Activated CD8-positive, alpha-beta memory T cell treated with anti-CD3 and anti-CD28 coated beads, Interleukin-2, amount 10 ng/mL, durations not matched to agents 7 days and 5 days (primary cell): ENCODE measurements around the gene C20orf204. TPM values are rescaled to one million over a fixed set of nuclear protein-coding genes. Genes with fewer than 3 reads are reported as not detected.

Experiments
- ATAC-seq: fragments of 150-1000 bp; cut with Tn5 transposase; one replicate; pipeline ENCODE4 v1.10.0; 2021; ENCODE audit warnings: moderate library complexity
- CTCF ChIA-PET: fragments of 350-600 bp; sonication (Branson Sonifier 250); formaldehyde crosslinking; loops from one replicate; lab custom pipeline; 2021; ENCODE audit warnings: antibody characterized with exemption; lab: Charles Lee
- DNase-seq: peaks from one replicate; pipeline ENCODE4 v3.0.0-alpha.2; 2020
- H3K27ac Mint-ChIP-seq: one replicate; pipeline ENCODE4 v1.8.0; 2021; ENCODE audit warnings: mild to moderate bottlenecking, mixed read lengths
- H3K27me3 Mint-ChIP-seq: one replicate; pipeline ENCODE4 v1.8.0; 2021; ENCODE audit warnings: mixed read lengths
- H3K36me3 Mint-ChIP-seq: one replicate; pipeline ENCODE4 v1.8.0; 2021; ENCODE audit warnings: mild to moderate bottlenecking, mixed read lengths
- H3K4me1 Mint-ChIP-seq: one replicate; pipeline ENCODE4 v1.8.0; 2021; ENCODE audit warnings: mixed read lengths
- H3K4me3 Mint-ChIP-seq: one replicate; pipeline ENCODE4 v1.8.0; 2021; ENCODE audit warnings: mild to moderate bottlenecking, moderate library complexity, mixed read lengths
- H3K9me3 Mint-ChIP-seq: one replicate; pipeline ENCODE4 v1.8.0; 2022; ENCODE audit warnings: low read depth, mixed read lengths
- total RNA-seq, 2 experiments: library from RNA; stranded (reverse); gene quantifications; one replicate each; pipeline ENCODE4 v1.2.3, GENCODE V29; 2021

The C20orf204 gene
- total RNA-seq, 2 experiments from 2014 or later = 17.5 to 19.0 TPM

DNA sequence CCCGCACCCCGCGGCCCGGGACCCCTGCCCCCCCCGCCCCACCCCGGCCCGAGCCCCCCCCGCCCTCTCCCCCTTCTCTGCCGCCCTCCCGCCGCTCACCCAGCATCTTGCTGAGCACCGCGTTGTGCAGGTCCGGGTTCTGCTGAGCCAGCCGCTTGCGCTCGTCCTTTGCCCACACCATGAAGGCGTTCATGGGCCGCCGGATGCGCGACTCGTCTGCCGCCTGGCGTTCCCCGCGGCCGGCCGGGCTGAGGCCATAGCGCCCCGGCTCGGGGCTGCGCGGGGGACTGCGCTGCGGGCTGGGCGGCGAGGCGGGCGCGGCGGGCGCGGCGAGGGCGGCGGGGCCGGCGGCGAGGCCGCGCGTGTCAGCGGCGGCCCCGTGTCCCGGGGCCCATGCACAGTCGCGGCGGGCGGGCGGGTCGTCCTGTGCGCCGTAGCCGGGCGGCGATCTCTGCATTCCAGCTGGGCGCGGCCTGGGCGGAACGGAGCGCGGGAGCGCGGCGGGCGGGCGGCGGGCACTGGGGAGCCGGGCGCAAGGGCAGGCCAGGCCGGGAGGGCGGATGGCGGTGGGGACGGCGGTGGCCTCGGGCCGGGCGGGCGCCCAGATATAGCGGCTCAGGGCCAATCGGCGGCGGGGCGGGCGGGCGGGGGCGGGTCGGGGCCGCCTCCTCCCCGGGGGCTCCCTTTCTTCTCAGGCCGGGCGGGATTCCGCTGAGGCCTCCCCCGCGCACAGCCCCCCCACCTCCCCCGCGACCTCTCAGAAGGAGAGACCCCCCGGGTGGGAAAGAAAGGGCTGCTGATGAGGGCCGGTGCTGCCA is 13.3 kb downstream of the C20orf204 start, which contains the start of gene SOX18:
Gene SOX18 (minus strand): TSS at position 580 of the 818 bp plus-strand sequence. CDS start 123 bp downstream, at position 457.
- Mint-ChIP-seq H3K4me3 (peak within 1 kb of the TSS; percentile 40), H3K9me3 (no peaks in the 10 kb centered on the region), H3K36me3 (no peaks in the 10 kb centered on the region), H3K27ac (no peak within 1 kb of the TSS), H3K4me1 (peaks cover 5% of the 10 kb centered on the region), H3K27me3 (peaks cover 44% of the 10 kb centered on the region)
- ATAC-seq (peak; percentile 64), DNase-seq (peak; percentile 63)
- CTCF ChIA-PET = interaction anchor here (1.0 to 7.4 kb wide), 3 partner anchors 10 to 69 kb away, joined by 3 to 78 read pairs (median 7); partner anchors contain the start of genes C20orf204, PRPF6 and SAMD10

DNA sequence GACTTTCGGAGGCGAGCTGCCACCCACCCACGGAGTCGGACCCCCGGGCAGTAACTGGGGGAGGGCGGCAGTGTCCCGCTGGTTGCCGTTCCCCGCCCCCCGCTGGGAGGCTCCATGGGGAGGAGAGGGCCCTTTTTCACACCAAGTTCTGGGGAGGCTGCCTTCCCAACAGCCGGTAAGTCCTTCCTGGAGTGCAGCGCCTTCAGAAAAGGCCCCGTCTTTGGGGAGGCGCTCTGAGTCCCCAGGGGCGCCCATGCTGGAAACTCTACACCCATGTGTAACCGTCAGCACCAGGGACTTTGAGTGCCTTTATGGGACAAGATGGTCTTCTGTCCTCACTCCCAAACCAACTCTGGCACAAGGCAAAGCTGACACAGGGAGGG is 13.9 kb downstream of the C20orf204 start:
- H3K4me1 Mint-ChIP-seq = peaks cover 9% of the 10 kb centered on the region
- ATAC-seq (no peak), DNase-seq (no peak)
- no peak overlapping the region for H3K27ac Mint-ChIP-seq
- H3K9me3 Mint-ChIP-seq = no peaks in the 10 kb centered on the region
- no peaks in the 10 kb centered on the region for H3K36me3 Mint-ChIP-seq
- no peak overlapping the region for H3K4me3 Mint-ChIP-seq
- H3K27me3 Mint-ChIP-seq = peaks cover 44% of the 10 kb centered on the region
- CTCF ChIA-PET = interaction anchor here (0.5 to 7.4 kb wide), 4 partner anchors 9 to 76 kb away, joined by 3 to 78 read pairs (median 5); partner anchors contain the start of genes PRPF6 and SAMD10

DNA sequence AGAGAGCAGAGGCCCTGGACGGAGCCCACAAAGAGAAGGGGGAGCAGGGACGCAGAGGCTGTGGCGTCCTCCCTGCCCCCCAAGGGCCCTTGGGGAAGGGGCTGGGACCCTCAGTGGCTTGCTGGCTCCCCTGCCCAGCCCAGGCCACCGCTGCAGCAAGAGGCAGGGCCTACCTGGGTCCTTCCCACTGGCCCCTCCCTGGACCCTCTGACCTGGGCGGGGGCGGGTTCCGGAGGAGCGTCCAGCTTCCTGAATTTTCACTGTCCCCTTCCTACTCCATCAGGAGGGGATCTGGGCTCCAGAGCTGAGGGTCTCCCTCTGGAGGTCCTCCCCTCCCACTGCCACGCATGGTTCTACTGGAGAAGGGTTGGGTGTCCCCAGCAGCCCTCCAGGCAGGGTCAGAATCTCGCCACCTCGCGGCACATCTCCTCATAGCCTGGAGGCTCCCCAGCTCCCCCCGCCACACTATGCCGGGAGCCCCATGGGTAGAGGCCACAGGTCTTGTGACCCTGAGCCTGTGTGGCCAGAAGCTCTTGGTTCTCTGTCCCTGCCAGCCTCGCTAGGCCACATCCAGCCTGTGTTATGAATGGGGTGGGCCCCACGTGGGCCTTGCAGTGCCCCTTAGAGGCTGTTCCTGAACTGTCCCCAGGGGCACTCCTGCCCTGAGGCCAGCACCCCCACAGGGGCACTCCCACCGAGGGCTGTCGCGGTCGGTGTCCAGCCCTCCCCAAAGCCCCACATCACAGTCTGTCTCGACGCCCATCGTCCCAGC is 14.5 kb downstream of the C20orf204 start:
- Mint-ChIP-seq H3K4me3 (no peak overlapping the region), H3K27ac (no peak overlapping the region), H3K27me3 (peaks cover 44% of the 10 kb centered on the region)

DNA sequence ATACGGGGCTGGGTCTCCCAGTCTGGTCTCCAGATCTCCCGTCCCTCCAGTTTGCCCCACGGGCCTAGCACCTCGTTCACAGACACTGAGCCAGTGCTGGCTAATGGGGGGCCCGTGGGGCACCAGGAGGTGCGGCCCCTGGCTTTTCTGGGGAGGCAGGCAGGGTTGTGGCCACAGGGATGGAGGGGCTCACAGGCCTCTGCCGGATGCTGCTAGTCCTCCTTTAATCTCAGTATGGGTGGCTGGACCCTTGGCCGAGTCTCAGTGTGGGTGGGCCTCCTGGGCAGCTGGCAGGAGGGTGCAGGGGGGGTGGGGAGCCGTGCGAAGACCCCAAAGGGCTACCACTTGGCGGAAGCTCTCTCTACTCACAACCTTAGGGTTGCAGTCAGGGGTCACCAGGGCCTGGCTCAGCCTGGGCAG is 15.1 kb downstream of the C20orf204 start:
- H3K4me1 Mint-ChIP-seq = peaks cover 15% of the 10 kb centered on the region
- no peaks in the 10 kb centered on the region for H3K9me3 Mint-ChIP-seq
- H3K4me3 Mint-ChIP-seq = no peak overlapping the region
- H3K27me3 Mint-ChIP-seq = peaks cover 40% of the 10 kb centered on the region
- DNase-seq (no peak), ATAC-seq (no peak)
- CTCF ChIA-PET = interaction anchor here (7.4 kb wide), 1 partner anchor 12 kb away, joined by 78 read pairs; no protein-coding TSS in a partner anchor
- no peak overlapping the region for H3K27ac Mint-ChIP-seq
- H3K36me3 Mint-ChIP-seq = no peaks in the 10 kb centered on the region

More for the DNA sequence above, 14.5 kb downstream of the C20orf204 start:
- no peaks in the 10 kb centered on the region for H3K9me3 Mint-ChIP-seq
- CTCF ChIA-PET = interaction anchor here (0.5 to 7.4 kb wide), 3 partner anchors 8 to 77 kb away, joined by 3 to 78 read pairs (median 3); no protein-coding TSS in a partner anchor
- H3K36me3 Mint-ChIP-seq = no peaks in the 10 kb centered on the region
- H3K4me1 Mint-ChIP-seq = peaks cover 14% of the 10 kb centered on the region
- no peak for DNase-seq
- no peak for ATAC-seq

DNA sequence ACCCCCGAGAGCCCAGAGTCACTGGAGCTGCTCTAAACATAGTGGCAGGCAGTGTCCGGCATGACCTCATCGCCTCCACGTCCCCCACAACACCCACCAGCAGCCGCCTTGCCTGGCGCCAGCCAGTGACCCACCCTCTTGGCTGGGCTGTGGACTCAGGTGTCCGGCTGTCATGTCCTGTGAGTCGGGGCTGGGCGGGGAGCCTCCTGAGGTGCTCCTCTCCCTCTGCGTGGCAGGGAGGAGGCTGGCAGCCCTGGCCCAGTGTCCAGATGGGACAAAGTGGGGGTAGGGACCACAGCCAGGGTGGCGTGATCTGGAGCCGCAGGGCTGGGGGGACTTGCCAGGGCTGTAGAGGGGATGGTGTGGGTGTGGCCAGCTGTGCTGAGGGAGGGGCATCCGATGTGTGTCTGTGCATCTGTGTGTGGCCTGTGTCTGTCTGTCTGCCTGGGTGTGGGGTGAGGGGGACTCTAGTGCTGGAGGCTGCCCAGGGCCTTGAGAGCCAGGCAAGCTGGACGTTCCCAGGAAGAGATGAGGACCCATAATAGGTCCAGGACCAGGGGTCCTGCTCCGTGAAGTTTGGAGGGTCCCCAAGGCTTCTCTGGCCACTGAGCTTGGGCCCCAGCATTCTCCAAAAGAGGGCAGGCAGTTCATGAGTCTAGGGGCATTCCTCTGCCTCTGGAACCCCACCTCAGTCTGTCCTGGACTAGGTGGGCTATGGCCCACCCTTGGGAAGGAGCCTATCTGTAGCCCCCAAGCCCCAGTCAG is 15.8 kb downstream of the C20orf204 start:
- Mint-ChIP-seq H3K4me3 (no peak overlapping the region), H3K9me3 (no peaks in the 10 kb centered on the region), H3K36me3 (no peaks in the 10 kb centered on the region), H3K4me1 (peaks cover 15% of the 10 kb centered on the region), H3K27ac (no peak overlapping the region), H3K27me3 (peaks cover 34% of the 10 kb centered on the region)
- CTCF ChIA-PET = interaction anchor here (3.4 to 7.4 kb wide), 2 partner anchors 12 to 19 kb away, joined by 12 to 78 read pairs; no protein-coding TSS in a partner anchor
- DNase-seq = no peak
- no peak for ATAC-seq

DNA sequence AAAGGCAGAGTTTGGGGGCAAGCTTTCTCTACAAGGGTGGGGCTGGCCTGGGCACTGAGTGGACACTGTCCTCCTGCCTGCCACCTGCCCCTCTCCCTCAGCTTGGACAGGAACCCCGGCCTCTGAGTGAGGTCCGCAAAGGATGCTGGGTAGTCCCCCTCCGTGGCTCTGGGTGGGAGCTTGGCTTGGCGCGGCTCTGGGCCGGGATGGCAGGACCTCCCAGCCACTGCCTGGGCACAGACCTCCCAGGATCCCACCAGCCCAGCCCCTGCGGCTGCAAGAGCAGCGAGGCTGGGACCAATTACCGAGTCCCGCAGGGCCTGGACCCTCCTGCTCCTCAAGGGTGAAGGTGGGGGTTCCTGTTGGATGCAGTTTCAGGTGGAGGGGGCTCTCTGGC is 16.3 kb downstream of the C20orf204 start:
- Mint-ChIP-seq H3K27me3 (peaks cover 28% of the 10 kb centered on the region), H3K9me3 (no peaks in the 10 kb centered on the region), H3K36me3 (no peaks in the 10 kb centered on the region), H3K4me1 (peaks cover 20% of the 10 kb centered on the region), H3K4me3 (no peak overlapping the region), H3K27ac (no peak overlapping the region)
- CTCF ChIA-PET = interaction anchor here (1.5 to 7.4 kb wide), 4 partner anchors 10 to 67 kb away, joined by 4 to 78 read pairs (median 10); no protein-coding TSS in a partner anchor
- ATAC-seq (no peak), DNase-seq (no peak)

DNA sequence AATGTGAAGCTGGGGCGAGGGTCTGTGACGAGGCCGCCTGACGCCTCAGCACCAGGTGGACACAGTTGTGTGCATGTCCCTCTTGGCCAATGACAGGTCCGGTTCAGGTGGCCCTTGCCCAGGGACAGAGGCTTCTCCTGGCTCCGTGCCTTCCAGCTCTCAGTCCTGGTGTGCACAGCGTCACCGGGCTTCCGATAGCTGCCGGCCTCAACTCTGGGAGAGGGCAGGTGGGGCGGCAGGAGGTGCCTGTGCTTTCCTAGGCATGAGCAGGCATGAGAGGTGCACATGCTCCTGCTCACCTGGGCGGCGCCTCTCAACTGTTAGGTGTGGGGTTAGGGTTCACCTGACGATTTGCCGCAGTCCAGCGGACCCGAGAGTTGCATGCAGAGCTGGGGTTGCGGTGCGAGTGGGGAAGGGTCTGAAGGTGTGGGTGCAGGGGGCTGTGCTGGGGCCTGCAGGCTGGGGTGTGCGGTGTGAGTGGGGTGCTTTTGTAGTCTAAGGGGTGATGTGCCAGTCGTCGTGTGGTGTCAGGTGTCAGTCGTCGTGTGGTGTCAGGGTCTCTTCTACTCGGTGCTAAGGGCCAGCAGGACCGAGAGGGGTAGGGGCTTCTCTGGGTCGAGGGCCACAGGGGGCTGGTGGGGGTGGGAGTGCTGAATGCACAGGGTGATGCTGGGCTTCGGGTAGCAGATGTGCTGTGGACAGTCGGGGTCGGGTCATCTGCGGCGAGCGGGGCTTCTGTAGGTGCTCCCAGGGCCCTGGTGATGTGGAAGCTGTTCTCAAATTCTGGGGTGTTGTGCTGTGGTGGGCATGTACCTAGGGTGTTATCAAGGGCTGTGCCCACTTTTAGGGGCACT is 17.2 kb downstream of the C20orf204 start:
- peaks cover 27% of the 10 kb centered on the region for H3K4me1 Mint-ChIP-seq
- peaks cover 21% of the 10 kb centered on the region for H3K27me3 Mint-ChIP-seq
- CTCF ChIA-PET = interaction anchor here (1.5 to 7.4 kb wide), 7 partner anchors 9 to 73 kb away, joined by 3 to 78 read pairs (median 7); partner anchors contain the start of genes PRPF6 and SAMD10
- H3K9me3 Mint-ChIP-seq = no peaks in the 10 kb centered on the region
- DNase-seq = no peak
- ATAC-seq = no peak
- H3K27ac Mint-ChIP-seq = no peak overlapping the region
- H3K4me3 Mint-ChIP-seq = no peak overlapping the region
- H3K36me3 Mint-ChIP-seq = no peaks in the 10 kb centered on the region

DNA sequence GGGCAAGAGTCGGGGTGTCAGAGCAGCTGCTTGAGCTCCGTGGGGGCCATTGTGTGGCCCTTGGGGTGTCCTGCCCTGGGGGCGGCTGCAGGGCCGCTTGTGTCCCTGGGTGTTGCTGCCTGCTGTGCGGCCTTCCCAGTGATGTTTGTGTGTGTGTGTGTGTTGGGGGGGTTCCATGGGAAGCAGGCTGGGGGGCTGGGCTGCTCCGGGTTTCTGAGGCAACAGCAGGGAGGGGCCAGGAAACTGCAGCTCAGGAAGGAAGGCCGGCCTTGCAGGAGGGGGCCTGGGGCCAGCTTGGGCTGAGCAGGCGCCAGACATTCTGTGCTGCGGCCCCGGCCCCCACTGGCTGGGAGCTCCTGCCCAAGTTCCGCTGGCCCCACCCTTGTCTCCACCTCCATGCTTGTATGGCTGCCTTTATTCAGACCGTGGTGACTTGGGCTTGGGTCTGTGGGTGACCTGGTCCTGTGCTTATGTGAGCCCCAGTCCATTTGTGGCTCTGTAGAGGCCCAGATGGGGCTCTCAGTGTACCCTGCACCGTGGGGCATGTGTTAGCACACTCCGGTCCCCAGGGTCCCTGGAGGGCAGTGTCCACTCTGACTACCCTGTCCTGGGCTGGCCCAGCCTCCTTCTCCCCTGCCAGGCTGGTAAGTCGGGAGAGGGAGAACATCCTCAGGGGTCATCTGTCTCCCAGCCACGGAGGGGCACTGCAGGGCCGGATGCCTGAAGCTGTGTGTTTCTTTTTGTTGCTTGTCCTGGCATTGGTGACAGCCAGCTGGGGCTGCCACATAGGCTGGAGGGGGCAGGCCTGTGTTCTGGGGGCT is 18.1 kb downstream of the C20orf204 start:
- H3K27me3 Mint-ChIP-seq = peaks cover 19% of the 10 kb centered on the region
- CTCF ChIA-PET = interaction anchor here (1.0 to 7.4 kb wide), 8 partner anchors 8 to 74 kb away, joined by 3 to 78 read pairs (median 6); partner anchors contain the start of genes OPRL1, PRPF6 and SAMD10
- no peak for ATAC-seq

DNA sequence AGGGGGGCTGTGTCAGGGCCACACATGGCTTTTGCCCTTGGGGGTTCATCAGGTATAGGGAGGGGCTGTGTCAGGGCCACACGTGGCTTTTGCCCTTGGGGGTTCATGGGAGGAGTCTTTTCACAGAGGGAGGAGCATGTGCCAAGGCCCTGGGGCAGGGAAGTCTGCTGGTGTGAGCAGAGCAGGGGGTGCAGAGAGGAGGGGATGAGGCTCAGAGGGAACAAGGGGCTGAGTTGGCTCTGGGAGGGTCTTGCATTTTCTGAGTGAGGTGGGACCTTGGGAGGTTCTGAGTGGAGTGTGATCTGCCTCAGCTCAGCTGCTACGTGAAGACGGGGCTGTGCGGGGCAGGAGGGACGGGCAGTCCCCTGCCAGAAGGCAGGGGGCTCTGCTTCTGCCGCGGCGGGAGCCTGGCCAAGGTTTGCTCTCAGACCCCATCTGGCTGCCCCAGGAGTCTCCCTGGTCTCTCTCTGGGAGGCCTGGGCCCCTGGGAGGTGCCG is 19.5 kb downstream of the C20orf204 start:
- CTCF ChIA-PET = interaction anchor here (1.8 to 7.4 kb wide), 3 partner anchors 16 to 75 kb away, joined by 5 to 78 read pairs (median 12); partner anchors contain the start of genes PRPF6 and SAMD10
- H3K4me3 Mint-ChIP-seq = no peak overlapping the region
- no peak for ATAC-seq
- H3K4me1 Mint-ChIP-seq = peaks cover 30% of the 10 kb centered on the region
- no peaks in the 10 kb centered on the region for H3K9me3 Mint-ChIP-seq
- no peak for DNase-seq
- peaks cover 14% of the 10 kb centered on the region for H3K27me3 Mint-ChIP-seq
- peak overlapping the region; percentile 68 for H3K27ac Mint-ChIP-seq
- no peaks in the 10 kb centered on the region for H3K36me3 Mint-ChIP-seq

More for the DNA sequence above, 18.1 kb downstream of the C20orf204 start:
- Mint-ChIP-seq H3K9me3 (no peaks in the 10 kb centered on the region), H3K36me3 (no peaks in the 10 kb centered on the region), H3K4me3 (no peak overlapping the region), H3K27ac (no peak overlapping the region), H3K4me1 (peaks cover 30% of the 10 kb centered on the region)
- no peak for DNase-seq

DNA sequence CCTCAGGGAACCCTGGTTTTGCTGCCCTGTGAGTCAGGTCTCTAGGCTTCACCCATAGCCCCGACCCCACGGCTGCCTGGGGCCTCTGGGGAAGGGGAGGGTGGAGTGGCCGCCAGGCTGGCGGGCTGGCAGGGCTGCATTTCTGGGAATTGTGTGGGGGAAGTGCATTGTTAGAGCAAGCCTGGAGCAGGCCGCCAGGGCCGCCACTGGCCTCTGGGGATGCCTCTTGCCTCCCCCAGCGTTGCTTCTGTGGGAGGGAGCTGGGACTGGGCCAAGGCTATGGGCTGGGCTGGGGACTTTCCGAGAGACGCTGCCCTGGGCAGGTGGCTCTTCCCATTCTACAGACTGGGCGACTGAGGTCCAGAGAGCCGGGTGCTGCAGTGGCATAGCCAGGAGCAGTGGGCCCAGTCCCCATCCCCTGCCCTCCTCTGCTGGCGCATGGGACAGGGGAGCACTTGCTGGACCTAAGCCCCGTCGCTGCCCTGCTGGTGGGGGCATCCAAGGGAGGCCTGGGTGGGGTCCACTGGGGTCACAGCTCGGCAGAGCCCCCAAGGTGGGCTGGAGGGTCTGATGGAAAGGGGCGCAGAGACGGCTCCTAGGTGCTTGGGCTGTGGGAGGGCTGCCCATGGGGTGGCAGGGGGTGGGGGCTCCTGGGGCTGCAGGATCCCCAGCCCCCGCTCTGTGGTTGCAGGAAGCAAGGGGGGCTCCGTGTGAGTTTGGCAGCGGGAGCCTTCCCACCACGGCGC is 20.1 kb downstream of the C20orf204 start:
- Mint-ChIP-seq H3K9me3 (no peaks in the 10 kb centered on the region), H3K27me3 (peaks cover 8% of the 10 kb centered on the region), H3K36me3 (no peaks in the 10 kb centered on the region), H3K4me3 (no peak overlapping the region), H3K27ac (no peak overlapping the region), H3K4me1 (peaks cover 30% of the 10 kb centered on the region)
- no peak for ATAC-seq
- DNase-seq = no peak
- CTCF ChIA-PET = interaction anchor here (7.4 kb wide), 1 partner anchor 15 kb away, joined by 133 read pairs; the partner anchor contains the start of gene C20orf204
